Lower lobe of right lung (tissue), 2 donors: ENCODE data around the gene RXRB. TPM values are rescaled to one million over a fixed set of nuclear protein-coding genes. Genes with fewer than 3 reads are reported as not detected.

Experiments used
- ATAC-seq, 2 donors: fragments of 200-7000 bp; cut with Tn5 transposase; one replicate each; pipeline ENCODE4 v1.9.1; 2020 to 2022; ENCODE audit warnings: mild to moderate bottlenecking in 2 of 2, moderate library complexity in 2 of 2
- DNase-seq: peaks from one replicate; pipeline ENCODE4 v3.0.0-alpha.2; 2020
- H3K27ac ChIP-seq: fragments of 200-600 bp; one replicate; pipeline ENCODE4 v1.8.0; 2022
- H3K27me3 ChIP-seq: fragments of 200-600 bp; one replicate; pipeline ENCODE4 v1.8.0; 2022; ENCODE audit warnings: low read depth
- H3K36me3 ChIP-seq: fragments of 200-600 bp; one replicate; pipeline ENCODE4 v1.8.0; 2022; ENCODE audit warnings: mild to moderate bottlenecking
- H3K4me1 ChIP-seq: fragments of 200-600 bp; one replicate; pipeline ENCODE4 v1.8.0; 2022
- H3K4me3 ChIP-seq: fragments of 200-600 bp; one replicate; pipeline ENCODE4 v1.8.0; 2022; ENCODE audit warnings: mild to moderate bottlenecking
- H3K9me3 ChIP-seq: fragments of 200-600 bp; one replicate; pipeline ENCODE4 v1.8.0; 2022
- intact Hi-C: fragments of 100-400 bp; cut with DNase I; formaldehyde crosslinking; loops from one replicate; pipeline ENCODE4 v1.11.0; 2022
- total RNA-seq: library from RNA; stranded (reverse); fragmentation: NEBNext Ultra II Directional; extraction: Animal tissue kit (Norgen Biotek cat#: 25700); gene quantifications from one replicate; pipeline ENCODE4 v1.2.1, GENCODE V29; 2021
- TF ChIP-seq, protein P1 (sequence below): fragments of 200-600 bp; IDR thresholded peaks from one replicate; pipeline ENCODE4 v1.8.0; 2022; ENCODE audit warnings: antibody characterized with exemption, mild to moderate bottlenecking
- donor health status: DM: no; HTN: yes; CAD: no; lungs with severe emphysema.

The RXRB gene
- total RNA-seq, 1 donor from 2014 or later = 47.4 TPM

DNA sequence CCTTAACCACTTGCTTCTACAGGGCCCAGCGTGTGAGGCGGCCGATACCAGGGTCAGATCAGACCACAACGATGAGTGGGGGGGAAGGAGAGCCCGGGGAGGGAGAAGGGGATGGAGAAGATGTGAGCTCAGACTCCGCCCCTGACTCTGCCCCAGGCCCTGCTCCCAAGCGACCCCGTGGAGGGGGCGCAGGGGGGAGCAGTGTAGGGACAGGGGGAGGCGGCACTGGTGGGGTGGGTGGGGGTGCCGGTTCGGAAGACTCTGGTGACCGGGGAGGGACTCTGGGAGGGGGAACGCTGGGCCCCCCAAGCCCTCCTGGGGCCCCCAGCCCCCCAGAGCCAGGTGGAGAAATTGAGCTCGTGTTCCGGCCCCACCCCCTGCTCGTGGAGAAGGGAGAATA is 10.7 kb upstream of the RXRB start:
- TF ChIP-seq, protein P1, sequence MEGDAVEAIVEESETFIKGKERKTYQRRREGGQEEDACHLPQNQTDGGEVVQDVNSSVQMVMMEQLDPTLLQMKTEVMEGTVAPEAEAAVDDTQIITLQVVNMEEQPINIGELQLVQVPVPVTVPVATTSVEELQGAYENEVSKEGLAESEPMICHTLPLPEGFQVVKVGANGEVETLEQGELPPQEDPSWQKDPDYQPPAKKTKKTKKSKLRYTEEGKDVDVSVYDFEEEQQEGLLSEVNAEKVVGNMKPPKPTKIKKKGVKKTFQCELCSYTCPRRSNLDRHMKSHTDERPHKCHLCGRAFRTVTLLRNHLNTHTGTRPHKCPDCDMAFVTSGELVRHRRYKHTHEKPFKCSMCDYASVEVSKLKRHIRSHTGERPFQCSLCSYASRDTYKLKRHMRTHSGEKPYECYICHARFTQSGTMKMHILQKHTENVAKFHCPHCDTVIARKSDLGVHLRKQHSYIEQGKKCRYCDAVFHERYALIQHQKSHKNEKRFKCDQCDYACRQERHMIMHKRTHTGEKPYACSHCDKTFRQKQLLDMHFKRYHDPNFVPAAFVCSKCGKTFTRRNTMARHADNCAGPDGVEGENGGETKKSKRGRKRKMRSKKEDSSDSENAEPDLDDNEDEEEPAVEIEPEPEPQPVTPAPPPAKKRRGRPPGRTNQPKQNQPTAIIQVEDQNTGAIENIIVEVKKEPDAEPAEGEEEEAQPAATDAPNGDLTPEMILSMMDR = no peak
- Histone ChIP-seq H3K4me1 (peaks cover 27% of the 10 kb centered on the region), H3K36me3 (peaks cover 17% of the 10 kb centered on the region), H3K27ac (no peak overlapping the region), H3K27me3 (peaks cover 6% of the 10 kb centered on the region), H3K4me3 (no peak overlapping the region), H3K9me3 (no peaks in the 10 kb centered on the region)
- no peak for ATAC-seq
- intact Hi-C loops = no loop called here
- no peak for DNase-seq

DNA sequence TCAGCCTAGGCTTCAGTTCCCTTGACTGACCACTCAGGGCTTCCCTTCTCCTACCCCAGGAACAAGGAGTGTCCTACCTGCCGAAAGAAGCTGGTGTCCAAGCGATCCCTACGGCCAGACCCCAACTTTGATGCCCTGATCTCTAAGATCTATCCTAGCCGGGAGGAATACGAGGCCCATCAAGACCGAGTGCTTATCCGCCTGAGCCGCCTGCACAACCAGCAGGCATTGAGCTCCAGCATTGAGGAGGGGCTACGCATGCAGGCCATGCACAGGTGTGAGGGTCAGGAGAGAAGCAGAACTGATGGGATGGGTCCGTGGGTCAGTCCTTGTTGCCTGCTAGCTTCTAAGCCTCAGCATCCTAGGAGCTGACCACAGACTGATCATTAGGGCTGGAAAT is 9.4 kb upstream of the RXRB start:
- no peaks in the 10 kb centered on the region for H3K9me3 ChIP-seq
- intact Hi-C loops = no loop called here
- H3K4me3 ChIP-seq = no peak overlapping the region
- no peak for DNase-seq
- peaks cover 6% of the 10 kb centered on the region for H3K27me3 ChIP-seq
- H3K36me3 ChIP-seq = peaks cover 17% of the 10 kb centered on the region
- peaks cover 35% of the 10 kb centered on the region for H3K4me1 ChIP-seq
- no peak overlapping the region for H3K27ac ChIP-seq
- TF ChIP-seq, protein P1 = no peak
- ATAC-seq = no peak

- DNase-seq (peak; percentile 94), ATAC-seq (peak; percentile 89 to 90)
- intact Hi-C loops = no loop called here
Observed at GRCh38 chr6:33208091-33208967, 7.9 kb upstream of the RXRB start, which contains the start of gene RING1. Gene RING1, plus strand, starts transcription at chr6:33208500. Its CDS starts 323 bp downstream, at chr6:33208823.

GRCh38 chr6:33207552-33208090 is 7.2 kb upstream of the RXRB start:
- TF ChIP-seq, protein P1 = no peak
- DNase-seq (peak; percentile 65), ATAC-seq (peak; percentile 4 to 49)
- intact Hi-C loops = no loop called here
- Histone ChIP-seq H3K27ac (peak overlapping the region; percentile 95), H3K4me1 (peaks cover 40% of the 10 kb centered on the region), H3K4me3 (peak overlapping the region; percentile 83), H3K9me3 (no peaks in the 10 kb centered on the region), H3K36me3 (peaks cover 29% of the 10 kb centered on the region), H3K27me3 (no peaks in the 10 kb centered on the region)

More at GRCh38 chr6:33208091-33208967, 7.9 kb upstream of the RXRB start, which contains the start of gene RING1:
- peaks cover 22% of the 10 kb centered on the region for H3K36me3 ChIP-seq
- peak within 1 kb of the TSS; percentile 83 for H3K4me3 ChIP-seq
- H3K9me3 ChIP-seq = no peaks in the 10 kb centered on the region
- H3K27me3 ChIP-seq = peaks cover 4% of the 10 kb centered on the region
- H3K4me1 ChIP-seq = peaks cover 41% of the 10 kb centered on the region
- TF ChIP-seq, protein P1 = no peak
- peak within 1 kb of the TSS; percentile 95 for H3K27ac ChIP-seq

DNA sequence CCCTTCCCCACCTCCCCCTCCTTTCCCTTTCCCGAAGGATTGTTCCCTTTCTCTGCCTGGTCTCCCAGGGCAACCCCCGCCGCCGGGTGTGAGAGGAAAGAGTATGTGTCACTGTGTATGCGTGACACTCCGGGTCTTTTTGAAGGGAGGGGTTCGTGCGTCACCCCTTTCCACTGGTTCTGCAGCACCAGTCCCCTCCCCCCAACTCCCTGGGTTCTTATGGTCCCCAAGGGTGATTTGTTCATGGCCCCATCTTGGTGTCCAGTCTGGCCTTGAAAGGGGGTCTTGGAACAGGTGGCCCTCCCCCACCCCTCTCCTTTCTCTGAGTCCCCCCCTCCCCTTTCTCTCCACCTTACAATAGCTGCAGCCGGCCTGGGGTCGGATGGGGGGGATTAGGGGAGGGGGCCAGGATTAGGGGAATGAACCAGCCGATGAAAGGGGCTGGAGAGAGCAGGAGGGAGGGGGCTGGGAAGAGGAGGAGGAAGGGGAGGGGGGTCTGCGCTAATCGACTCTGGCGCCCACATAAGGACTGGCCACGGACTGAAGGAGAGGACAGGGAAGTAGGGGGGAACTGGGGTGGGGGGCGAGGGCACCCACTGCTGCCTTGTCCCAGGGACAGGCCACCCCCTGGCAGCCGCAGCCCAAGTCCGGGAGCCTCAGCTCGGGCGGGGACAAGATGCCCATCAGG is 6.5 kb upstream of the RXRB start:
- TF ChIP-seq, protein P1 = no peak
- peak overlapping the region; percentile 95 for H3K27ac ChIP-seq
- peaks cover 45% of the 10 kb centered on the region for H3K4me1 ChIP-seq
- no peaks in the 10 kb centered on the region for H3K27me3 ChIP-seq
- ATAC-seq (no peak), DNase-seq (no peak)
- no peaks in the 10 kb centered on the region for H3K9me3 ChIP-seq
- H3K4me3 ChIP-seq = peak overlapping the region; percentile 83
- peaks cover 35% of the 10 kb centered on the region for H3K36me3 ChIP-seq
- intact Hi-C loops = no loop called here
